Lung (tissue), 12 donors: ENCODE measurements around the gene CHRNA3. TPM values are rescaled to one million over a fixed set of nuclear protein-coding genes. Genes with fewer than 3 reads are reported as not detected.
A peak's percentile ranks its signal among the peaks of the same experiment; 100 is the strongest.

ENCODE experiments used
- ATAC-seq: fragments of 200-7000 bp; cut with Tn5 transposase; one replicate; pipeline ENCODE4 v1.9.1; 2020; ENCODE audit warnings: moderate number of reproducible peaks; ENCODE audit not compliant: insufficient read depth, low FRiP score
- DNase-seq, 3 donors: peaks; one replicate each; pipeline ENCODE4 v3.0.0-alpha.2; 2013 to 2017
- H3K27ac ChIP-seq, 2 donors: one replicate each; pipeline ENCODE4 v1.5.1; 2013; ENCODE audit warnings: mild to moderate bottlenecking in 2 of 2, moderate library complexity in 2 of 2, control low read depth in 1 of 2, inconsistent platforms in 1 of 2, low read depth in 1 of 2, low read length in 1 of 2
- H3K27me3 ChIP-seq, 3 donors: one replicate each; pipeline ENCODE4 v1.5.1; 2013; ENCODE audit warnings: low read length in 2 of 3; ENCODE audit not compliant: control insufficient read depth in 3 of 3, insufficient read depth in 3 of 3
- H3K36me3 ChIP-seq, 4 donors: one replicate each; pipeline ENCODE4 v1.5.1; 2013; ENCODE audit warnings: low read length in 4 of 4, mild to moderate bottlenecking in 1 of 4, moderate library complexity in 1 of 4; ENCODE audit not compliant: control insufficient read depth in 4 of 4, insufficient read depth in 4 of 4
- H3K4me1 ChIP-seq, 5 donors: one replicate each; pipeline ENCODE4 v1.5.1; 2013; ENCODE audit warnings: low read length in 5 of 5, mild to moderate bottlenecking in 2 of 5, moderate library complexity in 1 of 5; ENCODE audit not compliant: control insufficient read depth in 5 of 5, insufficient read depth in 5 of 5
- H3K4me3 ChIP-seq: one replicate; pipeline ENCODE4 v1.5.1; 2013; ENCODE audit warnings: mild to moderate bottlenecking, control low read depth, moderate library complexity
- H3K9ac ChIP-seq, 2 donors: one replicate each; pipeline ENCODE4 v1.5.1; 2013; ENCODE audit warnings: low read length in 2 of 2, control low read depth in 1 of 2; ENCODE audit not compliant: insufficient read depth in 1 of 2
- H3K9me3 ChIP-seq, 4 donors: one replicate each; pipeline ENCODE4 v1.5.1; 2013; ENCODE audit warnings: low read length in 3 of 4, mild to moderate bottlenecking in 1 of 4, moderate library complexity in 1 of 4; ENCODE audit not compliant: control insufficient read depth in 4 of 4, insufficient read depth in 3 of 4
- WGBS, 2 donors: extraction: QIAGEN DNeasy Blood & Tissue Kit; methylation state at CpG; one replicate each; pipeline ENCODE4 v1.1.7; 2013; 5-methylcytosine and 5-hydroxymethylcytosine counted together
- polyA plus RNA-seq, 2 donors: library from polyadenylated mRNA; stranded (reverse); fragments of 200-250 nt; gene quantifications; one replicate each; pipeline ENCODE4 v1.2.1, GENCODE V29; 2013
- total RNA-seq, 2 donors: library from RNA; depleted of rRNA in 1 of 2; stranded (reverse); fragments of >200 nt in 1 of 2; gene quantifications; one replicate each; pipeline ENCODE4 v1.2.1, GENCODE V29; 2014 to 2021
- TF ChIP-seq, protein P1 (sequence below): IDR thresholded peaks from 2 replicates; pipeline ENCODE4 v1.5.1; 2012; ENCODE audit warnings: mild to moderate bottlenecking; ENCODE audit errors: control extremely low read depth, extremely low read depth
- donor health status: control.
- donor health status: control.
- donor health status: Bipolar disorder and iron deficiency.
- donor health status: healthy.
- donor health status: DM: yes; HTN: yes; CAD: no.

CHRNA3 gene
- total and polyA plus RNA-seq, 4 donors, result 0.03 to 0.06 TPM; not detected in 2

GRCh38 chr15:78565951-78566774 is 54.6 kb downstream of the CHRNA3 start:
- Histone ChIP-seq H3K9ac (peak overlapping the region in 1 of 2 donors; percentile 38), H3K9me3 (peaks cover 0 to 2% (median 0%) of the 10 kb centered on the region in 4 donors), H3K27me3 (peaks cover 0 to 34% (median 32%) of the 10 kb centered on the region in 3 donors), H3K27ac (no peak overlapping the region), H3K4me1 (peaks cover 0 to 14% (median 9%) of the 10 kb centered on the region in 5 donors), H3K36me3 (no peaks in the 10 kb centered on the region), H3K4me3 (no peak overlapping the region)
- TF ChIP-seq, protein P1, sequence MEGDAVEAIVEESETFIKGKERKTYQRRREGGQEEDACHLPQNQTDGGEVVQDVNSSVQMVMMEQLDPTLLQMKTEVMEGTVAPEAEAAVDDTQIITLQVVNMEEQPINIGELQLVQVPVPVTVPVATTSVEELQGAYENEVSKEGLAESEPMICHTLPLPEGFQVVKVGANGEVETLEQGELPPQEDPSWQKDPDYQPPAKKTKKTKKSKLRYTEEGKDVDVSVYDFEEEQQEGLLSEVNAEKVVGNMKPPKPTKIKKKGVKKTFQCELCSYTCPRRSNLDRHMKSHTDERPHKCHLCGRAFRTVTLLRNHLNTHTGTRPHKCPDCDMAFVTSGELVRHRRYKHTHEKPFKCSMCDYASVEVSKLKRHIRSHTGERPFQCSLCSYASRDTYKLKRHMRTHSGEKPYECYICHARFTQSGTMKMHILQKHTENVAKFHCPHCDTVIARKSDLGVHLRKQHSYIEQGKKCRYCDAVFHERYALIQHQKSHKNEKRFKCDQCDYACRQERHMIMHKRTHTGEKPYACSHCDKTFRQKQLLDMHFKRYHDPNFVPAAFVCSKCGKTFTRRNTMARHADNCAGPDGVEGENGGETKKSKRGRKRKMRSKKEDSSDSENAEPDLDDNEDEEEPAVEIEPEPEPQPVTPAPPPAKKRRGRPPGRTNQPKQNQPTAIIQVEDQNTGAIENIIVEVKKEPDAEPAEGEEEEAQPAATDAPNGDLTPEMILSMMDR, result no peak
- 1 to 5% methylated on average over 19 of the region's 19 CpGs for WGBS, 2 donors
- peak; percentile 18 to 39 (median 32) for DNase-seq
- ATAC-seq, result no peak

DNA sequence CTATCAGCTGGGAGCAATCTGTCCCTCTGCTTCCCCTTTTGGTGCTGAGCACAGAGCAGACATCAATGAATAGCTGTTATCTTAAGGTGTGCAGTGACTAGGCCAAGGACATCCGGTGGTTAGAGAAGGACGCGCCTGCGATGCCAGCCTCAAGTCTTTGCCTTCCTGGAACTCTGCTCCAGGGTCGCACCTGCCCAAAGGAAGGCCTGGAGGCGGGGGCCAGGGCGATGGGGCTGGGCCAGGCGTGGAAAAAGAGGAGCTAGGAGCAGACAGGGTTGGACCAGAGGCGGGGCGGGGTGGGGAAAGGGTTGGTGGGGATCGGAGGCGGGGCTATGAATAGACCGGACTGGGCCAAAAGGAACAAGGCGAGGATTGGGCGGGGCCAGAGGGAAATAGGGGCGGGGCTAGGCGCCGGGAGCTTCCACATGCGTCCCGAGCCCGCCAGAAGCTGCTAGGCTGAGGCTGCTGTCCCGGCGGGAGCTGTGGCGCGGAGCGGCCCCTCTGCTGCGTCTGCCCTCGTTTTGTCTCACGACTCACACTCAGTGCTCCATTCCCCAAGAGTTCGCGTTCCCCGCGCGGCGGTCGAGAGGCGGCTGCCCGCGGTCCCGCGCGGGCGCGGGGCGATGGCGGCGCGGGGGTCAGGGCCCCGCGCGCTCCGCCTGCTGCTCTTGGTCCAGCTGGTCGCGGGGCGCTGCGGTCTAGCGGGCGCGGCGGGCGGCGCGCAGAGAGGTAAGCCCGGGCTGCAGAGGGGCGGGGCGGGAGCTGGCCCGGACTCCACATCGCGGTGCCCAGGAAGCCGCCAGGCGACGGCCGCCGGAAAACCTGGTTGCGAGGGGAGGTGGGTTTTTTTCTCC is 55.5 kb downstream of the CHRNA3 start, which contains the start of gene CHRNA5:
Gene CHRNA5, plus strand, starts transcription at position 424 of the 854 bp plus-strand sequence. Its CDS starts 200 bp downstream, at position 624.
- Histone ChIP-seq H3K27me3 (peaks cover 0 to 34% (median 32%) of the 10 kb centered on the region in 3 donors), H3K9me3 (peaks cover 0 to 2% (median 0%) of the 10 kb centered on the region in 4 donors), H3K36me3 (no peaks in the 10 kb centered on the region), H3K4me3 (peak within 1 kb of the TSS; percentile 51), H3K4me1 (peaks cover 0 to 14% (median 9%) of the 10 kb centered on the region in 5 donors), H3K9ac (peak within 1 kb of the TSS in 1 of 2 donors; percentile 38), H3K27ac (no peak within 1 kb of the TSS)
- DNase-seq (peak; percentile 84 to 89 (median 86)), ATAC-seq (peak; percentile 97)
- TF ChIP-seq, protein P1, result no peak
- 0% methylated on average over 66 to 74 of the region's 75 CpGs for WGBS, 2 donors

GRCh38 chr15:78564743-78565096 is 56.1 kb downstream of the CHRNA3 start:
- WGBS, 2 donors, result 30 to 55% methylated on average over 11 of the region's 11 CpGs
- Histone ChIP-seq H3K27me3 (peaks cover 0 to 34% (median 32%) of the 10 kb centered on the region in 3 donors), H3K9ac (no peak overlapping the region), H3K4me1 (peaks cover 0 to 14% (median 9%) of the 10 kb centered on the region in 5 donors), H3K27ac (no peak overlapping the region), H3K4me3 (no peak overlapping the region), H3K9me3 (peaks cover 0 to 2% (median 0%) of the 10 kb centered on the region in 4 donors), H3K36me3 (no peaks in the 10 kb centered on the region)
- DNase-seq, result no peak
- TF ChIP-seq, protein P1, result no peak
- no peak for ATAC-seq
